HG03097 (cell line): ENCODE measurements around the gene DPEP2.
"Not testable (repeated sequence)": the region's sequence is repeated elsewhere in the genome, so short reads cannot be mapped to it uniquely, and the experiment has no call there.

Experiments
- ATAC-seq: cut with Tn5 transposase; IDR thresholded peaks from one replicate; pipeline ENCODE4 v1.9.1; 2021; ENCODE audit not compliant: unreplicated experiment, low FRiP score

DPEP2 gene

DNA sequence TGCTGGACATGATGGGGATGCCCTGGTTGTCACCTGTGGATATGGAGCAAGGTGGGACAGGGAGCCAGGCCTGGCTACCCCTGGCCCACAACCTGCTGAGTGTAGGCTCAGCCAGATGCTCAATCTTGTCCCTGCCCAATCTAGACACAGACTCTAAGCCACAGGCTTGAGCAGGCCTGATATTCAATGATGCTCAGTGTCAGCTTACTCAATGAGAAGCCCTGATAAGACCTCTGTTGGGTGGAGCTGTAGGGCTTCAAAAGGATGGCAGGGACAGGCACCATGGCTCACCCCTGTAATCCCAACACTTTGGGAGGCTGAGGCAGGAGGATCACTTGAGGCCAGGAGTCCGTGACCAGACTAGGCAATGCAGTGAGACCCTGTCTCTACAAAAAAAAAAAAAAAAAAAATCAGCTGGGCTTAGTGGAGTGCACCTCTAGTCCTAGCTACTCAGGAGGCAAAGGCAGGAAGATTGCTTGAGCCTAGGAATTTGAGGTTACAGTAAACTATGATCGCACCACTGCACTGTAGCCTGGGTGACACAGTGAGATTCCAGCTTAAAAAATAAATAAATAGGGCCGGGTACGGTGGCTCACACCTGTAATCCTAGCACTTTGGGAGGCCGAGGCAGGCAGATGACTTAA is 58.7 kb downstream of the DPEP2 start:
- ATAC-seq = no peak

DNA sequence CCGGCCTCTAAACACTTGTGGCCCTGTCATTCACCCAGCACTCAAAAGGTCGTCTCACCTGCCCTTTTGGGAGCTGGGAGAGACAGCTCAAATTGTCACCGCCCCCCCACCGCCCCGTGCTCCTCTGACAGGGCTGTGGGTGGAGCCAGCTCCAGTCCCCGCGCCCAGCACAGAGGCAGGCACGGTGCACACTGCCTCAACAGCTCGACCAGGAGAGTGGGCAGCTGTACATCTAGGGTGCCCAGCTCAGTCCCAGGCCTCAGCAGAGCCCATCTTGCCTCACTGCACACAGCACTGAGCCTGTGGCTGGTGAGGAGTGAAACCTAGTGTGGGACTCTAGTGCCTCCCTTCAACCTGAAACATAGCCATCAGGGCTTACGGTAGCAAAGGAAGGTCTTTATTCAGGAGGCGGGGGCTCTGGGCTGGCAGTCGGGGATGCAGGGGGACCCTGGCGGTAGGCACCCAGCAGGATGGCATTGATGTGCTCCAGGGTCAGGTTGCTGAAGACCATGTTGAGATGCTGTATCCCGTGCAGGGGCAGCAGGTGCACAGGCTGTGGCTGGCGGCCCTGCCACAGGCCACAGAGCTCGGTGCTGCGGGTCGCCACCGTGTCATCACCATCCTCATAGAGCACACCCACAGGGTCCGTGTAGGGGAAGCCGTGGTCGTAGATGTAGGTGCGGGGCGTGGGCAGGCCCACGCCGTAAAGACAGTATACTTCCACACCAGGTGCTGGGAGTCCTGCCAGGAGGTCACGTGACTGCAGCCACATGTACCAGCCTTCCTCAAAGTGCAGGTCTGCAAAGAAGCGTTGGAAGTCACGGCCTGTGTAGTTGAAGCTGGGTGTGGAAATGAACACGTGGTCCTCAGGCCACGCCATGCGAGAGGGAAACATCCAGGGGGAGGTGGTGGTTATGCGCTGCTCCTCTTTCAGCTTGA is 59.5 kb downstream of the DPEP2 start:
- no peak for ATAC-seq

DNA sequence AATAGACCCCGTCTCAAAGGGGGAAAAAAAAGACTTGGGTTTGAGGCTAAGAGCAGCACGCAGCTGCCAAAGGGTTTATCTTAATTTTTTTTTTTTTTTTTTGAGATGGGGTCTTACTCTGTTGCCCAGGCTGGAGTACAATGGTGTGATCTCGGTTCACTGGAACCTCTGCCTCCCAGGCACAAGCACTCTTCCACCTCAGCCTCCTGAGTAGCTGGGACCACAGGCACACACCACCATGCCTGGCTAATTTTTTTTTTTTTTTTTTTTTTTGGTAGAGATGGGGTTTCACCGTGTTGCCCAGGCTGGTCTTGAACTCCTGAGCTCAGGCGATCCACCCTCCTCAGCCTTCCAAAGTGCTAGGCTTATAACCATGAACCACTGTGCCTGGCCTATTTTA is 61.6 kb downstream of the DPEP2 start:
- not testable (repeated sequence) for ATAC-seq
